ENCODE data around the gene SLAIN2.

SLAIN2 gene

GRCh38 chr4:48403358-48403757 lies 62.0 kb downstream of the SLAIN2 start:
- H3K14ac ChIP-seq (ENCODE audit: low read length in 2 of 2) = no peak overlapping the region
- 98% methylated on average over 5 of the region's 5 CpGs for WGBS

GRCh38 chr4:48403779-48404178 lies 62.5 kb downstream of the SLAIN2 start:
- Histone ChIP-seq H3K36me3 (ENCODE audit: control insufficient read depth in 1 of 2, insufficient read depth in 2 of 2, low read depth in 1 of 2, low read length in 2 of 2) (peaks cover 16 to 29% of the 10 kb centered on the region in 2 experiments), H2AK5ac (ENCODE audit: low read length, severe bottlenecking) (no peak overlapping the region), H4K8ac (ENCODE audit: low read length) (no peak overlapping the region), H2BK15ac (ENCODE audit: low read depth, poor library complexity, severe bottlenecking) (no peak overlapping the region), H3K4ac (ENCODE audit: low read depth in 1 of 2, low read length in 2 of 2) (no peak overlapping the region), H2BK120ac (ENCODE audit: low read depth, low read length) (no peak overlapping the region), H4K91ac (ENCODE audit: low read length) (no peak overlapping the region), H3K79me1 (replicated peaks; ENCODE audit: low read length, poor library complexity, severe bottlenecking) (peaks cover 26% of the 10 kb centered on the region), H3K4me2 (ENCODE audit: low read length, poor library complexity, severe bottlenecking) (no peak overlapping the region), H3K4me1 (ENCODE audit: control insufficient read depth, insufficient read depth, low read depth, low read length) (no peaks in the 10 kb centered on the region), H3K4me3 (ENCODE audit: insufficient read depth in 1 of 2, low read depth in 1 of 2, low read length in 2 of 2) (no peak overlapping the region), H3K27me3 (ENCODE audit: control insufficient read depth in 1 of 2, insufficient read depth in 1 of 2, low read length in 2 of 2) (no peaks in the 10 kb centered on the region), H2BK5ac (ENCODE audit: low read depth, low read length, poor library complexity, severe bottlenecking) (no peak overlapping the region), H3K9me3 (ENCODE audit: control insufficient read depth, low read length) (no peaks in the 10 kb centered on the region), H2BK12ac (ENCODE audit: low read length in 2 of 2) (no peak overlapping the region), H3K9ac (ENCODE audit: low read length) (no peak overlapping the region), H3K14ac (ENCODE audit: low read length in 2 of 2) (no peak overlapping the region), H3K23ac (ENCODE audit: low read length in 2 of 2) (no peak overlapping the region), H3K27ac (ENCODE audit: low read length, poor library complexity, severe bottlenecking) (no peak overlapping the region), H3K18ac (ENCODE audit: low read depth in 1 of 2, low read length in 2 of 2) (no peak overlapping the region), H2AFZ (ENCODE audit: low read depth, low read length) (no peak overlapping the region)
- DNase-seq = no peak
- WGBS = 95% methylated on average over 9 of the region's 9 CpGs

More at GRCh38 chr4:48403358-48403757, 62.0 kb downstream of the SLAIN2 start:
- Histone ChIP-seq H3K9ac (ENCODE audit: low read length) (no peak overlapping the region), H3K36me3 (ENCODE audit: control insufficient read depth in 1 of 2, insufficient read depth in 2 of 2, low read depth in 1 of 2, low read length in 2 of 2) (peaks cover 16 to 28% of the 10 kb centered on the region in 2 experiments), H3K79me1 (replicated peaks; ENCODE audit: low read length, poor library complexity, severe bottlenecking) (peaks cover 26% of the 10 kb centered on the region), H3K23ac (ENCODE audit: low read length in 2 of 2) (no peak overlapping the region), H3K4me3 (ENCODE audit: insufficient read depth in 1 of 2, low read depth in 1 of 2, low read length in 2 of 2) (no peak overlapping the region), H3K18ac (ENCODE audit: low read depth in 1 of 2, low read length in 2 of 2) (no peak overlapping the region), H3K4me1 (ENCODE audit: control insufficient read depth, insufficient read depth, low read depth, low read length) (no peaks in the 10 kb centered on the region), H2AK5ac (ENCODE audit: low read length, severe bottlenecking) (no peak overlapping the region), H2BK15ac (ENCODE audit: low read depth, poor library complexity, severe bottlenecking) (no peak overlapping the region), H3K4ac (ENCODE audit: low read depth in 1 of 2, low read length in 2 of 2) (no peak overlapping the region), H2BK12ac (ENCODE audit: low read length in 2 of 2) (no peak overlapping the region), H3K27me3 (ENCODE audit: control insufficient read depth in 1 of 2, insufficient read depth in 1 of 2, low read length in 2 of 2) (no peaks in the 10 kb centered on the region), H4K91ac (ENCODE audit: low read length) (no peak overlapping the region), H3K9me3 (ENCODE audit: control insufficient read depth, low read length) (no peaks in the 10 kb centered on the region), H2BK5ac (ENCODE audit: low read depth, low read length, poor library complexity, severe bottlenecking) (no peak overlapping the region), H2AFZ (ENCODE audit: low read depth, low read length) (no peak overlapping the region), H3K27ac (ENCODE audit: low read length, poor library complexity, severe bottlenecking) (no peak overlapping the region), H2BK120ac (ENCODE audit: low read depth, low read length) (no peak overlapping the region), H4K8ac (ENCODE audit: low read length) (no peak overlapping the region), H3K4me2 (ENCODE audit: low read length, poor library complexity, severe bottlenecking) (no peak overlapping the region)
- DNase-seq = no peak

- Histone ChIP-seq H3K36me3 (ENCODE audit: control insufficient read depth in 1 of 2, insufficient read depth in 2 of 2, low read depth in 1 of 2, low read length in 2 of 2) (peaks cover 21 to 49% of the 10 kb centered on the region in 2 experiments), H2AK5ac (ENCODE audit: low read length, severe bottlenecking) (no peak overlapping the region), H3K4me2 (ENCODE audit: low read length, poor library complexity, severe bottlenecking) (no peak overlapping the region), H3K27ac (ENCODE audit: low read length, poor library complexity, severe bottlenecking) (no peak overlapping the region), H2AFZ (ENCODE audit: low read depth, low read length) (no peak overlapping the region), H3K4me3 (ENCODE audit: insufficient read depth in 1 of 2, low read depth in 1 of 2, low read length in 2 of 2) (no peak overlapping the region), H4K8ac (ENCODE audit: low read length) (no peak overlapping the region), H3K18ac (ENCODE audit: low read depth in 1 of 2, low read length in 2 of 2) (no peak overlapping the region), H3K79me1 (replicated peaks; ENCODE audit: low read length, poor library complexity, severe bottlenecking) (peaks cover 24% of the 10 kb centered on the region), H3K9me3 (ENCODE audit: control insufficient read depth, low read length) (no peaks in the 10 kb centered on the region), H3K27me3 (ENCODE audit: control insufficient read depth in 1 of 2, insufficient read depth in 1 of 2, low read length in 2 of 2) (no peaks in the 10 kb centered on the region), H3K23ac (ENCODE audit: low read length in 2 of 2) (no peak overlapping the region), H3K14ac (ENCODE audit: low read length in 2 of 2) (no peak overlapping the region), H2BK15ac (ENCODE audit: low read depth, poor library complexity, severe bottlenecking) (no peak overlapping the region), H3K9ac (ENCODE audit: low read length) (no peak overlapping the region), H2BK120ac (ENCODE audit: low read depth, low read length) (no peak overlapping the region), H2BK12ac (ENCODE audit: low read length in 2 of 2) (no peak overlapping the region), H4K91ac (ENCODE audit: low read length) (no peak overlapping the region), H2BK5ac (ENCODE audit: low read depth, low read length, poor library complexity, severe bottlenecking) (no peak overlapping the region), H3K4me1 (ENCODE audit: control insufficient read depth, insufficient read depth, low read depth, low read length) (no peaks in the 10 kb centered on the region), H3K4ac (ENCODE audit: low read depth in 1 of 2, low read length in 2 of 2) (no peak overlapping the region)
- 100% methylated on average over 1 of the region's 3 CpGs for WGBS
- DNase-seq = no peak
Measured at GRCh38 chr4:48405924-48406323, 64.6 kb downstream of the SLAIN2 start.

- Histone ChIP-seq H2BK15ac (ENCODE audit: low read depth, poor library complexity, severe bottlenecking) (no peak overlapping the region), H2AK5ac (ENCODE audit: low read length, severe bottlenecking) (no peak overlapping the region), H3K9me3 (ENCODE audit: control insufficient read depth, low read length) (no peaks in the 10 kb centered on the region), H2AFZ (ENCODE audit: low read depth, low read length) (no peak overlapping the region), H3K18ac (ENCODE audit: low read depth in 1 of 2, low read length in 2 of 2) (no peak overlapping the region), H3K23ac (ENCODE audit: low read length in 2 of 2) (no peak overlapping the region), H3K36me3 (ENCODE audit: control insufficient read depth in 1 of 2, insufficient read depth in 2 of 2, low read depth in 1 of 2, low read length in 2 of 2) (peaks cover 10 to 37% of the 10 kb centered on the region in 2 experiments), H2BK5ac (ENCODE audit: low read depth, low read length, poor library complexity, severe bottlenecking) (no peak overlapping the region), H4K91ac (ENCODE audit: low read length) (no peak overlapping the region), H3K27ac (ENCODE audit: low read length, poor library complexity, severe bottlenecking) (no peak overlapping the region), H3K79me1 (replicated peaks; ENCODE audit: low read length, poor library complexity, severe bottlenecking) (peaks cover 14% of the 10 kb centered on the region), H3K27me3 (ENCODE audit: control insufficient read depth in 1 of 2, insufficient read depth in 1 of 2, low read length in 2 of 2) (no peaks in the 10 kb centered on the region), H4K8ac (ENCODE audit: low read length) (no peak overlapping the region), H3K4ac (ENCODE audit: low read depth in 1 of 2, low read length in 2 of 2) (no peak overlapping the region), H3K14ac (ENCODE audit: low read length in 2 of 2) (no peak overlapping the region), H3K9ac (ENCODE audit: low read length) (no peak overlapping the region), H2BK12ac (ENCODE audit: low read length in 2 of 2) (no peak overlapping the region), H3K4me1 (ENCODE audit: control insufficient read depth, insufficient read depth, low read depth, low read length) (no peaks in the 10 kb centered on the region), H3K4me2 (ENCODE audit: low read length, poor library complexity, severe bottlenecking) (no peak overlapping the region), H2BK120ac (ENCODE audit: low read depth, low read length) (no peak overlapping the region), H3K4me3 (ENCODE audit: insufficient read depth in 1 of 2, low read depth in 1 of 2, low read length in 2 of 2) (no peak overlapping the region)
- 91% methylated on average over 4 of the region's 4 CpGs for WGBS
- DNase-seq = peak; percentile 37
Measured at GRCh38 chr4:48409203-48409602, 67.9 kb downstream of the SLAIN2 start.
